Mesenchymal stem cell (in vitro differentiated cells and primary cell): ENCODE data around the gene TP73.

Experiments used
- DNase-seq: peaks from one replicate; pipeline ENCODE4 v3.0.0-alpha.2; 2013
- H2AFZ ChIP-seq: one replicate; pipeline ENCODE4 v1.6.1; 2013; ENCODE audit warnings: low read depth, mild to moderate bottlenecking, control low read depth, inconsistent platforms, low read length, moderate library complexity
- H2AK5ac ChIP-seq: 2 replicates; pipeline ENCODE4 v1.6.1; 2013; ENCODE audit warnings: low read length, moderate library complexity, mild to moderate bottlenecking, inconsistent platforms; ENCODE audit not compliant: severe bottlenecking
- H2BK120ac ChIP-seq: one replicate; pipeline ENCODE4 v1.6.1; 2013; ENCODE audit warnings: low read depth, mild to moderate bottlenecking, inconsistent platforms, low read length, moderate library complexity
- H2BK12ac ChIP-seq, 2 experiments: one replicate each; pipeline ENCODE4 v1.6.1; 2013; ENCODE audit warnings: inconsistent platforms in 2 of 2, low read length in 2 of 2, mild to moderate bottlenecking in 2 of 2, moderate library complexity in 2 of 2, control low read depth in 1 of 2
- H2BK15ac ChIP-seq: one replicate; pipeline ENCODE4 v1.6.1; 2013; ENCODE audit warnings: mild to moderate bottlenecking, low read depth, inconsistent platforms; ENCODE audit not compliant: poor library complexity, severe bottlenecking
- H2BK5ac ChIP-seq: 2 replicates; pipeline ENCODE4 v1.6.1; 2013; ENCODE audit warnings: low read depth, mild to moderate bottlenecking, low read length, control low read depth, inconsistent platforms; ENCODE audit not compliant: poor library complexity, severe bottlenecking
- H3K14ac ChIP-seq, 2 experiments: one replicate each; pipeline ENCODE4 v1.6.1; 2013; ENCODE audit warnings: inconsistent platforms in 2 of 2, low read length in 2 of 2, control low read depth in 1 of 2, mild to moderate bottlenecking in 1 of 2, moderate library complexity in 1 of 2
- H3K18ac ChIP-seq, 2 experiments: one replicate each; pipeline ENCODE4 v1.6.1; 2013; ENCODE audit warnings: inconsistent platforms in 2 of 2, low read length in 2 of 2, control low read depth in 1 of 2, low read depth in 1 of 2, mild to moderate bottlenecking in 1 of 2
- H3K23ac ChIP-seq, 2 experiments: one replicate each; pipeline ENCODE4 v1.6.1; 2013; ENCODE audit warnings: inconsistent platforms in 2 of 2, low read length in 2 of 2, mild to moderate bottlenecking in 2 of 2, moderate library complexity in 2 of 2, control low read depth in 1 of 2
- H3K27ac ChIP-seq: 2 replicates; pipeline ENCODE4 v1.5.1; 2013; ENCODE audit warnings: mild to moderate bottlenecking, moderate library complexity, low read length, control low read depth, inconsistent platforms; ENCODE audit not compliant: poor library complexity, severe bottlenecking
- H3K27me3 ChIP-seq, 2 experiments: 2 replicates each; pipeline versions ENCODE4 v1.6.1 to v1.7.0; 2013; ENCODE audit warnings: low read length in 2 of 2, mild to moderate bottlenecking in 2 of 2, moderate library complexity in 2 of 2, control low read depth in 1 of 2, inconsistent platforms in 1 of 2; ENCODE audit not compliant: control insufficient read depth in 1 of 2, insufficient read depth in 1 of 2
- H3K36me3 ChIP-seq, 2 experiments: 2 replicates each; pipeline versions ENCODE4 v1.6.1 to v1.7.0; 2013; ENCODE audit warnings: low read length in 2 of 2, control low read depth in 1 of 2, inconsistent platforms in 1 of 2, low read depth in 1 of 2, mild to moderate bottlenecking in 1 of 2; ENCODE audit not compliant: insufficient read depth in 2 of 2, control insufficient read depth in 1 of 2
- H3K4ac ChIP-seq, 2 experiments: one replicate each; pipeline ENCODE4 v1.6.1; 2013; ENCODE audit warnings: inconsistent platforms in 2 of 2, low read length in 2 of 2, mild to moderate bottlenecking in 2 of 2, moderate library complexity in 2 of 2, control low read depth in 1 of 2, low read depth in 1 of 2
- H3K4me1 ChIP-seq: 2 replicates; pipeline ENCODE4 v1.6.1; 2013; ENCODE audit warnings: low read depth, low read length, control low read depth; ENCODE audit not compliant: control insufficient read depth, insufficient read depth
- H3K4me2 ChIP-seq: 2 replicates; pipeline ENCODE4 v1.6.1; 2013; ENCODE audit warnings: low read length, mild to moderate bottlenecking, inconsistent platforms; ENCODE audit not compliant: poor library complexity, severe bottlenecking
- H3K4me3 ChIP-seq, 2 experiments: 2 replicates each; pipeline versions ENCODE4 v1.5.1 to v1.7.0; 2013; ENCODE audit warnings: low read length in 2 of 2, mild to moderate bottlenecking in 2 of 2, control low read depth in 1 of 2, low read depth in 1 of 2; ENCODE audit not compliant: insufficient read depth in 1 of 2
- H3K79me1 ChIP-seq: replicated peaks from 2 replicates; pipeline ENCODE4 v1.6.1; 2013; ENCODE audit warnings: mild to moderate bottlenecking, control low read depth, low read length, inconsistent platforms; ENCODE audit not compliant: poor library complexity, severe bottlenecking
- H3K9ac ChIP-seq: 2 replicates; pipeline ENCODE4 v1.7.0; 2013; ENCODE audit warnings: mild to moderate bottlenecking, low read length, moderate library complexity
- H3K9me3 ChIP-seq: 2 replicates; pipeline ENCODE4 v1.7.0; 2013; ENCODE audit warnings: mild to moderate bottlenecking, low read length; ENCODE audit not compliant: control insufficient read depth
- H4K8ac ChIP-seq: one replicate; pipeline ENCODE4 v1.6.1; 2013; ENCODE audit warnings: inconsistent platforms, mild to moderate bottlenecking, low read length, moderate library complexity
- H4K91ac ChIP-seq: one replicate; pipeline ENCODE4 v1.6.1; 2013; ENCODE audit warnings: mild to moderate bottlenecking, low read length, inconsistent platforms
- WGBS: methylation state at CpG from one replicate; pipeline ENCODE4 v1.1.7; 2013; ENCODE audit warnings: mixed read lengths; 5-methylcytosine and 5-hydroxymethylcytosine counted together

The TP73 gene

GRCh38 chr1:3711381-3711779 lies 59.1 kb downstream of the TP73 start:
- Histone ChIP-seq H3K9ac (no peak overlapping the region), H4K91ac (no peak overlapping the region), H2AK5ac (no peak overlapping the region), H2AFZ (no peak overlapping the region), H2BK5ac (no peak overlapping the region), H4K8ac (no peak overlapping the region), H3K4me1 (peaks cover 2% of the 10 kb centered on the region), H3K79me1 (no peaks in the 10 kb centered on the region), H3K4me3 (no peak overlapping the region), H3K27me3 (peaks cover 75 to 93% of the 10 kb centered on the region in 2 experiments), H3K23ac (no peak overlapping the region), H3K14ac (no peak overlapping the region), H2BK12ac (no peak overlapping the region), H2BK15ac (no peak overlapping the region), H3K9me3 (no peaks in the 10 kb centered on the region), H3K4ac (no peak overlapping the region), H3K27ac (no peak overlapping the region), H3K36me3 (no peaks in the 10 kb centered on the region), H3K4me2 (no peak overlapping the region), H3K18ac (no peak overlapping the region), H2BK120ac (no peak overlapping the region)
- WGBS, result 80% methylated on average over 11 of the region's 11 CpGs
- no peak for DNase-seq

GRCh38 chr1:3711780-3712451 lies 59.6 kb downstream of the TP73 start:
- Histone ChIP-seq H3K9me3 (no peaks in the 10 kb centered on the region), H3K14ac (no peak overlapping the region), H2BK12ac (no peak overlapping the region), H2AFZ (no peak overlapping the region), H2BK15ac (no peak overlapping the region), H2AK5ac (no peak overlapping the region), H3K9ac (no peak overlapping the region), H4K8ac (no peak overlapping the region), H3K4ac (no peak overlapping the region), H3K79me1 (no peaks in the 10 kb centered on the region), H3K4me3 (no peak overlapping the region), H3K27me3 (peaks cover 70 to 93% of the 10 kb centered on the region in 2 experiments), H3K18ac (no peak overlapping the region), H3K36me3 (no peaks in the 10 kb centered on the region), H2BK120ac (no peak overlapping the region), H3K23ac (no peak overlapping the region), H2BK5ac (no peak overlapping the region), H4K91ac (no peak overlapping the region), H3K27ac (no peak overlapping the region), H3K4me2 (no peak overlapping the region), H3K4me1 (peaks cover 2% of the 10 kb centered on the region)
- DNase-seq, result no peak
- WGBS, result 74% methylated on average over 24 of the region's 24 CpGs

- 75% methylated on average over 19 of the region's 19 CpGs for WGBS
- DNase-seq, result no peak
- H4K8ac ChIP-seq, result no peak overlapping the region
Observed at GRCh38 chr1:3712573-3713535, 60.5 kb downstream of the TP73 start.

GRCh38 chr1:3713840-3714239 lies 61.5 kb downstream of the TP73 start:
- no peak overlapping the region for H3K4me2 ChIP-seq
- H2BK5ac ChIP-seq, result no peak overlapping the region
- H4K91ac ChIP-seq, result no peak overlapping the region
- H2BK15ac ChIP-seq, result no peak overlapping the region
- H3K23ac ChIP-seq, result no peak overlapping the region
- H3K9me3 ChIP-seq, result no peaks in the 10 kb centered on the region
- H3K4me1 ChIP-seq, result peaks cover 2% of the 10 kb centered on the region
- H3K79me1 ChIP-seq, result no peaks in the 10 kb centered on the region
- WGBS, result 77% methylated on average over 7 of the region's 7 CpGs
- H2BK120ac ChIP-seq, result no peak overlapping the region
- H2AFZ ChIP-seq, result no peak overlapping the region
- no peak overlapping the region for H3K4ac ChIP-seq
- H3K18ac ChIP-seq, result no peak overlapping the region
- H2BK12ac ChIP-seq, result no peak overlapping the region
- H3K9ac ChIP-seq, result no peak overlapping the region
- H3K4me3 ChIP-seq, result no peak overlapping the region
- H3K14ac ChIP-seq, result no peak overlapping the region
- peaks cover 64 to 88% of the 10 kb centered on the region in 2 experiments for H3K27me3 ChIP-seq
- no peak overlapping the region for H3K27ac ChIP-seq
- no peak for DNase-seq
- H4K8ac ChIP-seq, result no peak overlapping the region
- no peak overlapping the region for H2AK5ac ChIP-seq
- H3K36me3 ChIP-seq, result no peaks in the 10 kb centered on the region

More at GRCh38 chr1:3712573-3713535, 60.5 kb downstream of the TP73 start:
- no peak overlapping the region for H2BK5ac ChIP-seq
- H3K4me1 ChIP-seq, result no peaks in the 10 kb centered on the region
- H3K4me2 ChIP-seq, result no peak overlapping the region
- H3K79me1 ChIP-seq, result no peaks in the 10 kb centered on the region
- no peak overlapping the region for H2AK5ac ChIP-seq
- H3K27ac ChIP-seq, result no peak overlapping the region
- H3K9ac ChIP-seq, result no peak overlapping the region
- H4K91ac ChIP-seq, result no peak overlapping the region
- H3K4me3 ChIP-seq, result no peak overlapping the region
- H3K23ac ChIP-seq, result no peak overlapping the region
- no peak overlapping the region for H3K4ac ChIP-seq
- H2AFZ ChIP-seq, result no peak overlapping the region
- H2BK120ac ChIP-seq, result no peak overlapping the region
- peaks cover 72 to 93% of the 10 kb centered on the region in 2 experiments for H3K27me3 ChIP-seq
- no peak overlapping the region for H2BK15ac ChIP-seq
- H3K18ac ChIP-seq, result no peak overlapping the region
- H3K14ac ChIP-seq, result no peak overlapping the region
- H3K9me3 ChIP-seq, result no peaks in the 10 kb centered on the region
- no peak overlapping the region for H2BK12ac ChIP-seq
- no peaks in the 10 kb centered on the region for H3K36me3 ChIP-seq
